K562 (cell line): ENCODE measurements around the gene KCNJ14. TPM values are rescaled to one million over a fixed set of nuclear protein-coding genes. Genes with fewer than 3 reads are reported as not detected.

ENCODE experiments used
- C11orf30 ChIP-seq: fragments of 450-650 bp; IDR thresholded peaks from 2 replicates; pipeline ENCODE4 v1.6.1; 2016; ENCODE audit warnings: low read depth, mild to moderate bottlenecking
- CHD4 ChIP-seq: fragments of 200-600 bp; sonication (generic); IDR thresholded peaks from 3 replicates; pipeline ENCODE4 v1.6.1; 2012; ENCODE audit warnings: low read depth, mild to moderate bottlenecking, mixed read lengths, low read length, inconsistent platforms; ENCODE audit not compliant: insufficient read depth, insufficient replicate concordance, poor library complexity, severe bottlenecking
- CREM ChIP-seq: IDR thresholded peaks from 2 replicates; pipeline ENCODE4 v1.6.1; 2014; ENCODE audit warnings: antibody characterized with exemption, low read depth
- ETS1 ChIP-seq: conservative IDR thresholded peaks from 2 replicates; pipeline ENCODE4 v1.6.1; 2011; ENCODE audit warnings: low read depth, mild to moderate bottlenecking, low read length; ENCODE audit not compliant: control insufficient read depth
- GABPB1 ChIP-seq: sonication (generic); formaldehyde crosslinking; IDR thresholded peaks from 2 replicates; pipeline ENCODE4 v1.8.0; 2022; ENCODE audit warnings: mild to moderate bottlenecking, missing genetic modification reagents
- HNRNPLL ChIP-seq: fragments of 200-400 bp; formaldehyde crosslinking; IDR thresholded peaks from 2 replicates; pipeline ENCODE4 v1.6.1; 2017; ENCODE audit warnings: low read length, low read depth, mild to moderate bottlenecking; ENCODE audit not compliant: poor library complexity, severe bottlenecking
- JUND ChIP-seq, 2 experiments: IDR thresholded peaks; 2 replicates in 1 of 2; 3 replicates in 1 of 2; pipeline ENCODE4 v1.6.1; 2011; ENCODE audit warnings: borderline replicate concordance in 2 of 2, low read depth in 2 of 2, low read length in 2 of 2, improper control_type of control experiment in 1 of 2, missing biosample characterization in 1 of 2, missing genetic modification characterization in 1 of 2, missing genetic modification reagents in 1 of 2
- LCOR ChIP-seq: sonication (generic); formaldehyde crosslinking; IDR thresholded peaks from 2 replicates; pipeline ENCODE4 v1.8.0; 2022; ENCODE audit warnings: mild to moderate bottlenecking, missing genetic modification reagents
- MAX ChIP-seq: sonication (generic); formaldehyde crosslinking; IDR thresholded peaks from 2 replicates; pipeline ENCODE4 v1.9.0; 2022; ENCODE audit warnings: mild to moderate bottlenecking, missing genetic modification reagents
- PHF8 ChIP-seq: fragments of 200-600 bp; sonication (generic); IDR thresholded peaks from 2 replicates; pipeline ENCODE4 v1.6.1; 2012; ENCODE audit warnings: mixed run types, mild to moderate bottlenecking, inconsistent platforms, low read length, moderate library complexity, borderline replicate concordance
- ZNF12 ChIP-seq: sonication (generic); formaldehyde crosslinking; IDR thresholded peaks from 2 replicates; pipeline ENCODE4 v1.4.0; 2020; ENCODE audit warnings: mild to moderate bottlenecking, missing genetic modification reagents
- ZNF77 ChIP-seq: fragments of 250-450 bp; sonication (Bioruptor Pico); IDR thresholded peaks from 2 replicates; pipeline ENCODE4 v1.5.0; 2020
- polyA plus RNA-seq, 8 experiments: library from polyadenylated mRNA; depleted of rRNA in 4 of 8; stranded (reverse) in 5 of 8; unstranded in 3 of 8; fragments of >200 nt; fragmentation: Nextera tagmentation in 2 of 8; fragmentation: Illumina TruSeq in 1 of 8; extraction: Ambion mirVana in 2 of 8; extraction: Trizol in 1 of 8; gene quantifications; 2 replicates each; pipeline versions ENCODE4 v1.2.1 to v1.2.3, GENCODE V29; 2011 to 2014; ENCODE audit warnings: inconsistent platforms in 1 of 8, missing spikeins in 1 of 8
- total RNA-seq, 7 experiments: library from RNA; depleted of rRNA in 6 of 7; stranded (reverse); fragments of >200 nt in 6 of 7; fragmentation: Illumina TruSeq in 2 of 7; extraction: Trizol in 2 of 7; gene quantifications; 2 replicates each; pipeline versions ENCODE4 v1.2.1 to v1.2.3, GENCODE V29; 2011 to 2021; ENCODE audit warnings: low replicate concordance in 1 of 7
- TF ChIP-seq, protein P1 (sequence below), 2 experiments: fragments of 450-650 bp; IDR thresholded peaks; 2 replicates each; pipeline ENCODE4 v1.6.1; 2018; ENCODE audit warnings: mild to moderate bottlenecking in 2 of 2, low read depth in 1 of 2; ENCODE audit not compliant: partially characterized antibody in 2 of 2
- TF ChIP-seq, protein P2 (sequence below): sonication (generic); formaldehyde crosslinking; IDR thresholded peaks from 2 replicates; pipeline ENCODE4 v1.5.0; 2020; ENCODE audit warnings: missing genetic modification reagents
- TF ChIP-seq, protein P3 (sequence below): fragments of 250-450 bp; sonication (Bioruptor Pico); IDR thresholded peaks from 2 replicates; pipeline ENCODE4 v1.4.0; 2020; ENCODE audit warnings: mild to moderate bottlenecking, moderate library complexity, borderline replicate concordance

The KCNJ14 gene
- total and polyA plus RNA-seq, 9 of the 15 experiments (the other 6 are each of a cell fraction or from before 2014, with no cell fraction given), result 0.15 to 1.6 (median 0.49) TPM

GRCh38 chr19:48513289-48514122, 58.1 kb downstream of the KCNJ14 start (continued):
- TF ChIP-seq, protein P1, sequence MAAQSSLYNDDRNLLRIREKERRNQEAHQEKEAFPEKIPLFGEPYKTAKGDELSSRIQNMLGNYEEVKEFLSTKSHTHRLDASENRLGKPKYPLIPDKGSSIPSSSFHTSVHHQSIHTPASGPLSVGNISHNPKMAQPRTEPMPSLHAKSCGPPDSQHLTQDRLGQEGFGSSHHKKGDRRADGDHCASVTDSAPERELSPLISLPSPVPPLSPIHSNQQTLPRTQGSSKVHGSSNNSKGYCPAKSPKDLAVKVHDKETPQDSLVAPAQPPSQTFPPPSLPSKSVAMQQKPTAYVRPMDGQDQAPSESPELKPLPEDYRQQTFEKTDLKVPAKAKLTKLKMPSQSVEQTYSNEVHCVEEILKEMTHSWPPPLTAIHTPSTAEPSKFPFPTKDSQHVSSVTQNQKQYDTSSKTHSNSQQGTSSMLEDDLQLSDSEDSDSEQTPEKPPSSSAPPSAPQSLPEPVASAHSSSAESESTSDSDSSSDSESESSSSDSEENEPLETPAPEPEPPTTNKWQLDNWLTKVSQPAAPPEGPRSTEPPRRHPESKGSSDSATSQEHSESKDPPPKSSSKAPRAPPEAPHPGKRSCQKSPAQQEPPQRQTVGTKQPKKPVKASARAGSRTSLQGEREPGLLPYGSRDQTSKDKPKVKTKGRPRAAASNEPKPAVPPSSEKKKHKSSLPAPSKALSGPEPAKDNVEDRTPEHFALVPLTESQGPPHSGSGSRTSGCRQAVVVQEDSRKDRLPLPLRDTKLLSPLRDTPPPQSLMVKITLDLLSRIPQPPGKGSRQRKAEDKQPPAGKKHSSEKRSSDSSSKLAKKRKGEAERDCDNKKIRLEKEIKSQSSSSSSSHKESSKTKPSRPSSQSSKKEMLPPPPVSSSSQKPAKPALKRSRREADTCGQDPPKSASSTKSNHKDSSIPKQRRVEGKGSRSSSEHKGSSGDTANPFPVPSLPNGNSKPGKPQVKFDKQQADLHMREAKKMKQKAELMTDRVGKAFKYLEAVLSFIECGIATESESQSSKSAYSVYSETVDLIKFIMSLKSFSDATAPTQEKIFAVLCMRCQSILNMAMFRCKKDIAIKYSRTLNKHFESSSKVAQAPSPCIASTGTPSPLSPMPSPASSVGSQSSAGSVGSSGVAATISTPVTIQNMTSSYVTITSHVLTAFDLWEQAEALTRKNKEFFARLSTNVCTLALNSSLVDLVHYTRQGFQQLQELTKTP (IDR thresholded peaks at IDR 0.05; ENCODE audit: low read depth in 1 of 2, partially characterized antibody in 2 of 2), result peak in 1 of 2 experiments; percentile 96
- TF ChIP-seq LCOR (CRISPR knock-in tag) (peak; percentile 41; the same call in 1 of the 2 replicates), ZNF12 (CRISPR knock-in tag) (no peak), GABPB1 (peak; percentile 68; the same call in 1 of the 2 replicates), CHD4 (peak; percentile 92), MAX (CRISPR knock-in tag) (no peak), HNRNPLL (peak; percentile 18), ZNF77 (no peak), C11orf30 (no peak), CREM (peak; percentile 62), PHF8 (peak; percentile 38; the same call in 1 of the 2 replicates), ETS1 (peak; percentile 76), JUND (IDR thresholded peaks at IDR 0.05; ENCODE audit: borderline replicate concordance, low read depth, low read length) (no peak), JUND (tag; IDR thresholded peaks at IDR 0.05; ENCODE audit: borderline replicate concordance, low read depth, low read length) (no peak)
- TF ChIP-seq, protein P2, sequence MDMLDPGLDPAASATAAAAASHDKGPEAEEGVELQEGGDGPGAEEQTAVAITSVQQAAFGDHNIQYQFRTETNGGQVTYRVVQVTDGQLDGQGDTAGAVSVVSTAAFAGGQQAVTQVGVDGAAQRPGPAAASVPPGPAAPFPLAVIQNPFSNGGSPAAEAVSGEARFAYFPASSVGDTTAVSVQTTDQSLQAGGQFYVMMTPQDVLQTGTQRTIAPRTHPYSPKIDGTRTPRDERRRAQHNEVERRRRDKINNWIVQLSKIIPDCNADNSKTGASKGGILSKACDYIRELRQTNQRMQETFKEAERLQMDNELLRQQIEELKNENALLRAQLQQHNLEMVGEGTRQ (CRISPR knock-in tag), result peak; percentile 32; the same call in 1 of the 2 replicates
- TF ChIP-seq, protein P3, sequence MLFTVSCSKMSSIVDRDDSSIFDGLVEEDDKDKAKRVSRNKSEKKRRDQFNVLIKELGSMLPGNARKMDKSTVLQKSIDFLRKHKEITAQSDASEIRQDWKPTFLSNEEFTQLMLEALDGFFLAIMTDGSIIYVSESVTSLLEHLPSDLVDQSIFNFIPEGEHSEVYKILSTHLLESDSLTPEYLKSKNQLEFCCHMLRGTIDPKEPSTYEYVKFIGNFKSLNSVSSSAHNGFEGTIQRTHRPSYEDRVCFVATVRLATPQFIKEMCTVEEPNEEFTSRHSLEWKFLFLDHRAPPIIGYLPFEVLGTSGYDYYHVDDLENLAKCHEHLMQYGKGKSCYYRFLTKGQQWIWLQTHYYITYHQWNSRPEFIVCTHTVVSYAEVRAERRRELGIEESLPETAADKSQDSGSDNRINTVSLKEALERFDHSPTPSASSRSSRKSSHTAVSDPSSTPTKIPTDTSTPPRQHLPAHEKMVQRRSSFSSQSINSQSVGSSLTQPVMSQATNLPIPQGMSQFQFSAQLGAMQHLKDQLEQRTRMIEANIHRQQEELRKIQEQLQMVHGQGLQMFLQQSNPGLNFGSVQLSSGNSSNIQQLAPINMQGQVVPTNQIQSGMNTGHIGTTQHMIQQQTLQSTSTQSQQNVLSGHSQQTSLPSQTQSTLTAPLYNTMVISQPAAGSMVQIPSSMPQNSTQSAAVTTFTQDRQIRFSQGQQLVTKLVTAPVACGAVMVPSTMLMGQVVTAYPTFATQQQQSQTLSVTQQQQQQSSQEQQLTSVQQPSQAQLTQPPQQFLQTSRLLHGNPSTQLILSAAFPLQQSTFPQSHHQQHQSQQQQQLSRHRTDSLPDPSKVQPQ, result no peak
